ENCODE results near the gene ATP6V0B. TPM values are rescaled to one million over a fixed set of nuclear protein-coding genes. Genes with fewer than 3 reads are reported as not detected.

ATP6V0B gene
- total and polyA plus RNA-seq, 2 experiments from 2014 or later: 112 to 142 TPM

DNA sequence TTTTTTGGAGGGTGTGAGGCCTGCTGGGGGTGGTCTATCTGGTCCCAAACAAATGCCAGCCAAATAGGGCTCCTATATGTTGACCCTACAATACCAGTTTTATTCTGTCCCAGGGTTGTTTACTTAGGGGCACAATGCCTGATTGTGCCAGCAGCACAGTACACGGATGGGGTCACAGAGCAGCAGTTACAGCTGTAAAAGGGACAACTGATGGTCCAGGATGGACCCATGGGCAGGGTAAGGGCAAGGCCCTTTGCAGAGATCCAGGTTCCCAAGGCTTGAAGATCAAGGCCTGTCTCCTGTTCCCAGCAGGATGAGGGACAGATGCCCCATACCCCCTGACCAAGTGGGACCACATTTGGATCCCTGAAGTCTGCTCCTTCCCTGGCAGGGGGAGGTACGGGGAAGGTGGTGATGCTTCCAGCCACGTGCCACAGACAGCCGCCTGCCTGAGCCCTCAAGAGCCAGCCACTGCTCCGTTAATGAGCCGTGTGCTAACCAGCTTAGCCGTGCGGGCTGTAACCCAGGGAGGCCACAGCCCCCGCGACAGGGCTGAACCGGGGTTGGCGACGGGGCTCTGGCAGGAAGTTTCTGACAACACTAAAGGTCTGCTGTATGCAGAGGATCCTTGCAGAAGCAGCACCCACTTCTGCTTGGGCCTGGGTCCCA is 38.3 kb downstream of the ATP6V0B start (continued):
- TF ChIP-seq, protein P1, sequence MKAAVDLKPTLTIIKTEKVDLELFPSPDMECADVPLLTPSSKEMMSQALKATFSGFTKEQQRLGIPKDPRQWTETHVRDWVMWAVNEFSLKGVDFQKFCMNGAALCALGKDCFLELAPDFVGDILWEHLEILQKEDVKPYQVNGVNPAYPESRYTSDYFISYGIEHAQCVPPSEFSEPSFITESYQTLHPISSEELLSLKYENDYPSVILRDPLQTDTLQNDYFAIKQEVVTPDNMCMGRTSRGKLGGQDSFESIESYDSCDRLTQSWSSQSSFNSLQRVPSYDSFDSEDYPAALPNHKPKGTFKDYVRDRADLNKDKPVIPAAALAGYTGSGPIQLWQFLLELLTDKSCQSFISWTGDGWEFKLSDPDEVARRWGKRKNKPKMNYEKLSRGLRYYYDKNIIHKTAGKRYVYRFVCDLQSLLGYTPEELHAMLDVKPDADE (IDR thresholded peaks at IDR 0.05): no peak
- TF ChIP-seq EZH2phosphoT487 (IDR thresholded peaks at IDR 0.05; ENCODE audit: unreplicated experiment) (no peak), EZH2 (IDR thresholded peaks at IDR 0.05; ENCODE audit: low read depth, unreplicated experiment) (no peak), ZNF331 (CRISPR knock-in tag; IDR thresholded peaks at IDR 0.05; ENCODE audit: low read depth) (no peak), ZNF114 (CRISPR knock-in tag; IDR thresholded peaks at IDR 0.05) (no peak), JUNB (IDR thresholded peaks at IDR 0.05; ENCODE audit: unreplicated experiment) (no peak), STAT1 (IDR thresholded peaks at IDR 0.05; ENCODE audit: unreplicated experiment) (no peak), CREB1 (CRISPR knock-in tag; IDR thresholded peaks at IDR 0.05; ENCODE audit: low read depth) (no peak), NANOG (IDR thresholded peaks at IDR 0.05; ENCODE audit: borderline replicate concordance) (no peak)
- TF ChIP-seq, protein P2, sequence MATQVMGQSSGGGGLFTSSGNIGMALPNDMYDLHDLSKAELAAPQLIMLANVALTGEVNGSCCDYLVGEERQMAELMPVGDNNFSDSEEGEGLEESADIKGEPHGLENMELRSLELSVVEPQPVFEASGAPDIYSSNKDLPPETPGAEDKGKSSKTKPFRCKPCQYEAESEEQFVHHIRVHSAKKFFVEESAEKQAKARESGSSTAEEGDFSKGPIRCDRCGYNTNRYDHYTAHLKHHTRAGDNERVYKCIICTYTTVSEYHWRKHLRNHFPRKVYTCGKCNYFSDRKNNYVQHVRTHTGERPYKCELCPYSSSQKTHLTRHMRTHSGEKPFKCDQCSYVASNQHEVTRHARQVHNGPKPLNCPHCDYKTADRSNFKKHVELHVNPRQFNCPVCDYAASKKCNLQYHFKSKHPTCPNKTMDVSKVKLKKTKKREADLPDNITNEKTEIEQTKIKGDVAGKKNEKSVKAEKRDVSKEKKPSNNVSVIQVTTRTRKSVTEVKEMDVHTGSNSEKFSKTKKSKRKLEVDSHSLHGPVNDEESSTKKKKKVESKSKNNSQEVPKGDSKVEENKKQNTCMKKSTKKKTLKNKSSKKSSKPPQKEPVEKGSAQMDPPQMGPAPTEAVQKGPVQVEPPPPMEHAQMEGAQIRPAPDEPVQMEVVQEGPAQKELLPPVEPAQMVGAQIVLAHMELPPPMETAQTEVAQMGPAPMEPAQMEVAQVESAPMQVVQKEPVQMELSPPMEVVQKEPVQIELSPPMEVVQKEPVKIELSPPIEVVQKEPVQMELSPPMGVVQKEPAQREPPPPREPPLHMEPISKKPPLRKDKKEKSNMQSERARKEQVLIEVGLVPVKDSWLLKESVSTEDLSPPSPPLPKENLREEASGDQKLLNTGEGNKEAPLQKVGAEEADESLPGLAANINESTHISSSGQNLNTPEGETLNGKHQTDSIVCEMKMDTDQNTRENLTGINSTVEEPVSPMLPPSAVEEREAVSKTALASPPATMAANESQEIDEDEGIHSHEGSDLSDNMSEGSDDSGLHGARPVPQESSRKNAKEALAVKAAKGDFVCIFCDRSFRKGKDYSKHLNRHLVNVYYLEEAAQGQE (IDR thresholded peaks at IDR 0.05; ENCODE audit: unreplicated experiment): no peak
- TF ChIP-seq, protein P3, sequence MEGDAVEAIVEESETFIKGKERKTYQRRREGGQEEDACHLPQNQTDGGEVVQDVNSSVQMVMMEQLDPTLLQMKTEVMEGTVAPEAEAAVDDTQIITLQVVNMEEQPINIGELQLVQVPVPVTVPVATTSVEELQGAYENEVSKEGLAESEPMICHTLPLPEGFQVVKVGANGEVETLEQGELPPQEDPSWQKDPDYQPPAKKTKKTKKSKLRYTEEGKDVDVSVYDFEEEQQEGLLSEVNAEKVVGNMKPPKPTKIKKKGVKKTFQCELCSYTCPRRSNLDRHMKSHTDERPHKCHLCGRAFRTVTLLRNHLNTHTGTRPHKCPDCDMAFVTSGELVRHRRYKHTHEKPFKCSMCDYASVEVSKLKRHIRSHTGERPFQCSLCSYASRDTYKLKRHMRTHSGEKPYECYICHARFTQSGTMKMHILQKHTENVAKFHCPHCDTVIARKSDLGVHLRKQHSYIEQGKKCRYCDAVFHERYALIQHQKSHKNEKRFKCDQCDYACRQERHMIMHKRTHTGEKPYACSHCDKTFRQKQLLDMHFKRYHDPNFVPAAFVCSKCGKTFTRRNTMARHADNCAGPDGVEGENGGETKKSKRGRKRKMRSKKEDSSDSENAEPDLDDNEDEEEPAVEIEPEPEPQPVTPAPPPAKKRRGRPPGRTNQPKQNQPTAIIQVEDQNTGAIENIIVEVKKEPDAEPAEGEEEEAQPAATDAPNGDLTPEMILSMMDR (conservative IDR thresholded peaks at IDR 0.05; ENCODE audit: low read depth in 2 of 2): no peak

DNA sequence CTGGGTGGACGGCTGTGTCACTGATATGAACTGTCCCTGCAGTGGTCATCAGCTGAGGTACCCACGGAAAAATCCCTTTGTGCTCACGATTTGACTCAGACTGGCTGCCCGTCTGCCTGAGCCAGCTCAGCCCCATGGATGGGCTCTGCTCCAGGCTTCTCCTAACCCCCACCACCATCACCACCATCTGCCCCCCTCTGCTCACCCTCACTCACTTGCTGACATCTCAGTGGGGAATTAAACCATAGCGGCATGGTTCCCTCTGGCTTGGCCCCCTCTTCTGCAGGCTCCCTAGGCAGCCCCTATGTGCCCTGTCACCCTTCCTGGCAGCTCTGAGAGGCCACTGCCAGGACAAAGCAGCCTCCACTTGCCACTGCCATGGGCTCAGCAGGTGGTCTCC is 39.2 kb downstream of the ATP6V0B start:
- Mint-ChIP-seq H3K9me3 (no peaks in the 10 kb centered on the region), H3K27ac (peak overlapping the region; percentile 24; the same call in 1 of the 2 replicates), H3K4me1 (peaks cover 12% of the 10 kb centered on the region), H3K36me3 (ENCODE audit: low read depth) (peaks cover 14% of the 10 kb centered on the region), H3K4me3 (no peak overlapping the region; the same call in 2 of the 3 replicates), H3K27me3 (ENCODE audit: insufficient read depth, low read depth, poor library complexity) (peaks cover 5% of the 10 kb centered on the region)
- H3K36me3 ChIP-seq (ENCODE audit: insufficient read depth): no peaks in the 10 kb centered on the region; the same call in 1 of the 2 replicates
- H3K9me2 ChIP-seq (ENCODE audit: insufficient read depth): no peaks in the 10 kb centered on the region
- ATAC-seq: no peak
- no peaks in the 10 kb centered on the region for H3K27me3 ChIP-seq (ENCODE audit: insufficient read depth)
- DNase-seq (ENCODE audit: low spot score): no peak
- no peaks in the 10 kb centered on the region for H3F3A ChIP-seq (replicated peaks; ENCODE audit: low read depth)
- H2AFZ ChIP-seq: no peak overlapping the region
- no peaks in the 10 kb centered on the region for H3K79me2 ChIP-seq (replicated peaks; ENCODE audit: insufficient read depth)
- no peak overlapping the region for H3K4me3 ChIP-seq
- peaks cover 7% of the 10 kb centered on the region; the same call in 1 of the 2 replicates for H4K20me1 ChIP-seq (replicated peaks; ENCODE audit: insufficient read depth)
- H3K4me1 ChIP-seq (ENCODE audit: insufficient read depth): no peaks in the 10 kb centered on the region
- no peak overlapping the region for H3K27ac ChIP-seq (ENCODE audit: low read depth)
- H3K4me2 ChIP-seq: no peak overlapping the region
- TF ChIP-seq, protein P4, sequence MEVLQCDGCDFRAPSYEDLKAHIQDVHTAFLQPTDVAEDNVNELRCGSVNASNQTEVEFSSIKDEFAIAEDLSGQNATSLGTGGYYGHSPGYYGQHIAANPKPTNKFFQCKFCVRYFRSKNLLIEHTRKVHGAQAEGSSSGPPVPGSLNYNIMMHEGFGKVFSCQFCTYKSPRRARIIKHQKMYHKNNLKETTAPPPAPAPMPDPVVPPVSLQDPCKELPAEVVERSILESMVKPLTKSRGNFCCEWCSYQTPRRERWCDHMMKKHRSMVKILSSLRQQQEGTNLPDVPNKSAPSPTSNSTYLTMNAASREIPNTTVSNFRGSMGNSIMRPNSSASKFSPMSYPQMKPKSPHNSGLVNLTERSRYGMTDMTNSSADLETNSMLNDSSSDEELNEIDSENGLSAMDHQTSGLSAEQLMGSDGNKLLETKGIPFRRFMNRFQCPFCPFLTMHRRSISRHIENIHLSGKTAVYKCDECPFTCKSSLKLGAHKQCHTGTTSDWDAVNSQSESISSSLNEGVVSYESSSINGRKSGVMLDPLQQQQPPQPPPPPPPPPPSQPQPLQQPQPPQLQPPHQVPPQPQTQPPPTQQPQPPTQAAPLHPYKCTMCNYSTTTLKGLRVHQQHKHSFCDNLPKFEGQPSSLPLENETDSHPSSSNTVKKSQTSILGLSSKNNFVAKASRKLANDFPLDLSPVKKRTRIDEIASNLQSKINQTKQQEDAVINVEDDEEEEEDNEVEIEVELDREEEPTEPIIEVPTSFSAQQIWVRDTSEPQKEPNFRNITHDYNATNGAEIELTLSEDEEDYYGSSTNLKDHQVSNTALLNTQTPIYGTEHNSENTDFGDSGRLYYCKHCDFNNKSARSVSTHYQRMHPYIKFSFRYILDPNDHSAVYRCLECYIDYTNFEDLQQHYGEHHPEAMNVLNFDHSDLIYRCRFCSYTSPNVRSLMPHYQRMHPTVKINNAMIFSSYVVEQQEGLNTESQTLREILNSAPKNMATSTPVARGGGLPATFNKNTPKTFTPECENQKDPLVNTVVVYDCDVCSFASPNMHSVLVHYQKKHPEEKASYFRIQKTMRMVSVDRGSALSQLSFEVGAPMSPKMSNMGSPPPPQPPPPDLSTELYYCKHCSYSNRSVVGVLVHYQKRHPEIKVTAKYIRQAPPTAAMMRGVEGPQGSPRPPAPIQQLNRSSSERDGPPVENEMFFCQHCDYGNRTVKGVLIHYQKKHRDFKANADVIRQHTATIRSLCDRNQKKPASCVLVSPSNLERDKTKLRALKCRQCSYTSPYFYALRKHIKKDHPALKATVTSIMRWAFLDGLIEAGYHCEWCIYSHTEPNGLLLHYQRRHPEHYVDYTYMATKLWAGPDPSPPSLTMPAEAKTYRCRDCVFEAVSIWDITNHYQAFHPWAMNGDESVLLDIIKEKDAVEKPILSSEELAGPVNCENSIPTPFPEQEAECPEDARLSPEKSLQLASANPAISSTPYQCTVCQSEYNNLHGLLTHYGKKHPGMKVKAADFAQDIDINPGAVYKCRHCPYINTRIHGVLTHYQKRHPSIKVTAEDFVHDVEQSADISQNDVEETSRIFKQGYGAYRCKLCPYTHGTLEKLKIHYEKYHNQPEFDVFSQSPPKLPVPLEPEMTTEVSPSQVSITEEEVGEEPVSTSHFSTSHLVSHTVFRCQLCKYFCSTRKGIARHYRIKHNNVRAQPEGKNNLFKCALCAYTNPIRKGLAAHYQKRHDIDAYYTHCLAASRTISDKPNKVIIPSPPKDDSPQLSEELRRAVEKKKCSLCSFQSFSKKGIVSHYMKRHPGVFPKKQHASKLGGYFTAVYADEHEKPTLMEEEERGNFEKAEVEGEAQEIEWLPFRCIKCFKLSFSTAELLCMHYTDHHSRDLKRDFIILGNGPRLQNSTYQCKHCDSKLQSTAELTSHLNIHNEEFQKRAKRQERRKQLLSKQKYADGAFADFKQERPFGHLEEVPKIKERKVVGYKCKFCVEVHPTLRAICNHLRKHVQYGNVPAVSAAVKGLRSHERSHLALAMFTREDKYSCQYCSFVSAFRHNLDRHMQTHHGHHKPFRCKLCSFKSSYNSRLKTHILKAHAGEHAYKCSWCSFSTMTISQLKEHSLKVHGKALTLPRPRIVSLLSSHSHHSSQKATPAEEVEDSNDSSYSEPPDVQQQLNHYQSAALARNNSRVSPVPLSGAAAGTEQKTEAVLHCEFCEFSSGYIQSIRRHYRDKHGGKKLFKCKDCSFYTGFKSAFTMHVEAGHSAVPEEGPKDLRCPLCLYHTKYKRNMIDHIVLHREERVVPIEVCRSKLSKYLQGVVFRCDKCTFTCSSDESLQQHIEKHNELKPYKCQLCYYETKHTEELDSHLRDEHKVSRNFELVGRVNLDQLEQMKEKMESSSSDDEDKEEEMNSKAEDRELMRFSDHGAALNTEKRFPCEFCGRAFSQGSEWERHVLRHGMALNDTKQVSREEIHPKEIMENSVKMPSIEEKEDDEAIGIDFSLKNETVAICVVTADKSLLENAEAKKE (CRISPR knock-in tag; IDR thresholded peaks at IDR 0.05): no peak
